T-helper 2 cell treated with Interferon-gamma antibody and Interleukin-4, amounts not matched to agents 5 μg/mL and 100 μg/mL, for 36 hours (primary cell): ENCODE results near the gene FCAR.
"Not testable (repeated sequence)": the region's sequence is repeated elsewhere in the genome, so short reads cannot be mapped to it uniquely, and the experiment has no call there.

Experiments
- DNase-seq: peaks from one replicate; pipeline ENCODE4 v3.0.0; 2021; ENCODE audit warnings: low spot score
- H3K27ac Mint-ChIP-seq: one replicate; pipeline ENCODE4 v1.8.0; 2021; ENCODE audit warnings: mild to moderate bottlenecking, mixed read lengths
- H3K27me3 Mint-ChIP-seq: one replicate; pipeline ENCODE4 v1.8.0; 2021; ENCODE audit warnings: low read depth, mixed read lengths
- H3K36me3 Mint-ChIP-seq: one replicate; pipeline ENCODE4 v1.8.0; 2021; ENCODE audit warnings: low read depth, mixed read lengths
- H3K4me1 Mint-ChIP-seq: one replicate; pipeline ENCODE4 v1.8.0; 2021; ENCODE audit warnings: low read depth, mixed read lengths
- H3K4me3 Mint-ChIP-seq: one replicate; pipeline ENCODE4 v1.8.0; 2022; ENCODE audit warnings: mild to moderate bottlenecking, moderate library complexity, mixed read lengths
- H3K9me3 Mint-ChIP-seq: one replicate; pipeline ENCODE4 v1.8.0; 2021; ENCODE audit warnings: mixed read lengths

FCAR gene

GRCh38 chr19:54903303-54903702 lies 29.3 kb downstream of the FCAR start:
- no peak for DNase-seq
- no peak overlapping the region for H3K27ac Mint-ChIP-seq
- no peaks in the 10 kb centered on the region for H3K36me3 Mint-ChIP-seq
- H3K4me3 Mint-ChIP-seq, result no peak overlapping the region
- peaks cover 2% of the 10 kb centered on the region for H3K27me3 Mint-ChIP-seq
- no peaks in the 10 kb centered on the region for H3K9me3 Mint-ChIP-seq
- H3K4me1 Mint-ChIP-seq, result no peaks in the 10 kb centered on the region

DNA sequence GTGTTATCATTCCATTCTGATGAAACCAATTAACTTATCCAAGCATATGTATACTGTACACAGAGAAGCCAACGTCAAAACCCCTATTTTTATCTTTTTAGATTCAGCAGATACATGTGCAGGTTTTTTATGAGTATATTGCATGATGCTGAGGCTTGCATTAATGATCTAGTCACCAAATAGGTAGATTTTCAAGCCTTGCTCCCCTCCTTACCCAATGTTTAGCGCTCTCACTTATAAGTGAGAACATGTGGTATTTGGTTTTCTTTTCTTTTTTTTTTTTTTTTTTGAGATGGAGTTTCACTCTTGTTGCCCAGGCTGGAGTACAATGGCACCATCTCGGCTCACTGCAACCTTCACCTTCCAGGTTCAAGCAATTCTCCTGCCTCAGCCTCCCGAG lies 30.2 kb downstream of the FCAR start:
- H3K9me3 Mint-ChIP-seq, DNase-seq: not testable (repeated sequence)

GRCh38 chr19:54905421-54905802 lies 31.4 kb downstream of the FCAR start:
- Mint-ChIP-seq H3K4me1 (no peaks in the 10 kb centered on the region), H3K9me3 (no peaks in the 10 kb centered on the region), H3K27me3 (peaks cover 2% of the 10 kb centered on the region), H3K4me3 (no peak overlapping the region), H3K36me3 (no peaks in the 10 kb centered on the region), H3K27ac (no peak overlapping the region)
- no peak for DNase-seq

More for the DNA sequence above, 30.2 kb downstream of the FCAR start:
- H3K27ac Mint-ChIP-seq, H3K27me3 Mint-ChIP-seq, H3K4me3 Mint-ChIP-seq, H3K4me1 Mint-ChIP-seq, H3K36me3 Mint-ChIP-seq: not testable (repeated sequence)

DNA sequence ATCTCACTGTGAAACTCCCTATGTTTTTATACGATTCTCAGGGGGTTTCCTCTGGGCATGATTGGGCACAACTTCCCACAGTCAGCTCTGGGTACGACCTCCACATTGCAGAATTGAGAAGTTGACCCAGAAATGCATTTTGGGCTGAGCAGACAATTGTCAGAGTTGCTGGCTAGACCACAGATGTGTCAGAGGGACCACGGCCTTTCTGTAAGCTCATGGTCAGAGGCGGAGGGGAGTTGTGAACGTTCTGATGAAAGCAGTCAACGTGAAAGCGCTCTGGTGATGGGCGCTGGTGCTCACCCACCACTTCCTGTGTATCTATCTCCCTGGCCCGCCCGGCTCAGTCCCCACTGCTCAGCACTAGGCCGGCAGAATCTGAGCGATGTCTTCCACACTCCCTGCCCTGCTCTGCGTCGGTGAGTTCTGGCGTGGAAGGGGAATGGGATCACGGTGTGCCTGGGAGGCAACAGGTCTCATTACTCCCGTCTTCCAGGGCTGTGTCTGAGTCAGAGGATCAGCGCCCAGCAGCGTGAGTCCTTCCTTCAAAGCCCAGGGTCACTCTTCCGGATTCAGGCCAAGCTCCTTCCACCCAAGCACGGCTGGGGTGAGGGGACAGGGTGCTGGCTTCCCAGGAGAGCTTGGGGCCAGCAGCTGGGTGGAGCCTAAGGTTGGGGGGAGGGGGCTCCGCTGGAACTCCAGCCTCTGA lies 31.9 kb downstream of the FCAR start, which contains the start of gene NCR1:
NCR1 (plus strand) TSS at position 346 of the 709 bp plus-strand sequence; CDS start at position 386, 40 bp downstream.
- no peak for DNase-seq
- Mint-ChIP-seq H3K27me3 (peaks cover 2% of the 10 kb centered on the region), H3K4me3 (no peak within 1 kb of the TSS), H3K4me1 (no peaks in the 10 kb centered on the region), H3K36me3 (no peaks in the 10 kb centered on the region), H3K27ac (no peak within 1 kb of the TSS), H3K9me3 (no peaks in the 10 kb centered on the region)

DNA sequence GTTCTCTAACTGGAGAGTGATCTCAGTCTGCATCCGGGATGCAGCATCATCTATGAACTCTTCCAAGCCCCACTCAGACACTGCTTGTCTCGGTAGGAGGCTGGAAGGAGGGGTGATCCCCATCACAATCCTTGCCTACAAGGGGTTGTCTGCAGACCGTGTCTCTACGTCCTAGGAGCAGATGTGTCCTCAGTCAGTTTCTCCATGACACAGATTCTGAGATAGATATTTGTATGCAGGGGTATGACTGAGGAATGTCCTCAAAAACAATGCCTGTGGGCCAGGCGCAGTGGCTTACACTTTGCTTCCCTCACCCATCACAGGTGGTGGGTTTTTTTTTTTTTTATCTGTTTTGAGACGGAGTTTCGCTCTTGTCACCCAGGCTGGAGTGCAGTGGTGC lies 32.8 kb downstream of the FCAR start:
- Mint-ChIP-seq H3K4me1 (no peaks in the 10 kb centered on the region), H3K27ac (no peak overlapping the region), H3K36me3 (no peaks in the 10 kb centered on the region), H3K4me3 (no peak overlapping the region), H3K27me3 (peaks cover 2% of the 10 kb centered on the region), H3K9me3 (no peaks in the 10 kb centered on the region)
- no peak for DNase-seq

GRCh38 chr19:54907899-54908298 lies 33.9 kb downstream of the FCAR start:
- H3K9me3 Mint-ChIP-seq, H3K4me1 Mint-ChIP-seq, H3K36me3 Mint-ChIP-seq, DNase-seq, H3K27me3 Mint-ChIP-seq, H3K4me3 Mint-ChIP-seq, H3K27ac Mint-ChIP-seq: not testable (repeated sequence)

DNA sequence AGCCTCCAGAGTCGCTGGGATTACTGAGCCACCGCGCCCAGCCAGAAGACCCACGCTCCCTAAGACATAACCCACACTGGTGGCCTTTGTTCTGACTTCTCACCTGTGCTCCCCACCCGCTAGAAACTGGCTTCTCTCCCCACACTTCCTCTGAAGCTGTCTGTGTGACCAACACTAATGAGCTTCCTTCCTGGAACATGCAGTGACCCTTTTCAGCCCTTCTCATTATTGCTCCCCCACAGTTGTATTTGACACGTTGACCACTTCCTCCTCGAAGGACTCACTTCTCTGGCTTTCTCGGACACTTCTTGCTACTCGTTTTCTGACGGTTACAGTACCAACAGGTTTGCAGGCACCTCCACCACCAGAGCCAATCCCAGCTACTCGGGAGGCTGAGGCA lies 42.8 kb downstream of the FCAR start:
- H3K27ac Mint-ChIP-seq, result no peak overlapping the region
- DNase-seq, result no peak
- H3K4me1 Mint-ChIP-seq, result peaks cover 3% of the 10 kb centered on the region
- H3K27me3 Mint-ChIP-seq, result no peaks in the 10 kb centered on the region
- no peaks in the 10 kb centered on the region for H3K9me3 Mint-ChIP-seq
- no peaks in the 10 kb centered on the region for H3K36me3 Mint-ChIP-seq
- H3K4me3 Mint-ChIP-seq, result no peak overlapping the region

GRCh38 chr19:54918499-54918898 lies 44.5 kb downstream of the FCAR start:
- H3K4me1 Mint-ChIP-seq, result peaks cover 3% of the 10 kb centered on the region
- no peak for DNase-seq
- H3K27ac Mint-ChIP-seq, result no peak overlapping the region
- H3K27me3 Mint-ChIP-seq, result no peaks in the 10 kb centered on the region
- H3K4me3 Mint-ChIP-seq, result no peak overlapping the region
- no peaks in the 10 kb centered on the region for H3K36me3 Mint-ChIP-seq
- H3K9me3 Mint-ChIP-seq, result no peaks in the 10 kb centered on the region

- H3K27ac Mint-ChIP-seq, H3K27me3 Mint-ChIP-seq, H3K9me3 Mint-ChIP-seq, H3K4me3 Mint-ChIP-seq, H3K4me1 Mint-ChIP-seq, DNase-seq, H3K36me3 Mint-ChIP-seq: not testable (repeated sequence)
Measured at GRCh38 chr19:54919646-54920563, 45.9 kb downstream of the FCAR start.

DNA sequence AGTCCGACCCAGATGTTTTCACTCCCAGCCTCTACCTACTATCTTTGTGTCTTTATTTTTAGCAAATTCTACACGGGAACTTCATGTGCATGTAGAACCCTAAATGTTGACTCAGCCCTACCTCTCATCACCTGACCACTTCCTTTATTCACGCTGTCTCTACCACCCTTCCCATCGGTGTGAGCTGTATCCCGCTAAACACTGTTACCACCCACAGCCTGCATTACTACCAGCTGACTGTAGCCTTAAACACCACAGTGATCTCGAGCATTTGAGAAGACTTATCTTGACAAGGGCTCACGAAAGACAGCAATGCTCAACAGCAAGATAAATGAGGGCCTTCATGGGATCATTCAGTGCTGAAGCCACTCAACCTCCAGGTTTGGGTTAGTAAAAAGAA lies 47.0 kb downstream of the FCAR start:
- Mint-ChIP-seq H3K27me3 (no peaks in the 10 kb centered on the region), H3K4me3 (no peak overlapping the region), H3K9me3 (peaks cover 9% of the 10 kb centered on the region), H3K36me3 (no peaks in the 10 kb centered on the region), H3K27ac (no peak overlapping the region), H3K4me1 (peaks cover 3% of the 10 kb centered on the region)
- DNase-seq, result no peak

DNA sequence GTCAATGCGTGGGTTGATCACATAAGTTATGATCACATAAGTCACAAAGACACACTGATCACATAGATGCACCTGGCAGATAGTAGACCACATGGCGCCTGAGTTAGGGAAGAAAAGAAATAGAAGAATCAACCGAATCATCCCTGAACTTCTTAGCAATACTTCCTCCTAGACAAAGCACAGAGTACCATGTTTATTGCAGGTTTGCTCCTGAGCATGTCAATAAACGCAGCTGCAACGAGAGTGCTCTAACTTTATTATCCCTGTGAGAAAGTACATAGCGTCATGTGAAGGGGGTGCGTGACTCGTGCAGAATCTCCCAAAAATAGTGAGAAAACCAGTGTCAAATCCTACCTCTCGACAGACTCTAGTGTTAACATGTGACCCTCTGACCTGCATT lies 49.2 kb downstream of the FCAR start:
- Mint-ChIP-seq H3K4me1 (peaks cover 3% of the 10 kb centered on the region), H3K9me3 (peaks cover 11% of the 10 kb centered on the region), H3K27me3 (no peaks in the 10 kb centered on the region), H3K36me3 (no peaks in the 10 kb centered on the region), H3K4me3 (no peak overlapping the region), H3K27ac (no peak overlapping the region)
- no peak for DNase-seq

DNA sequence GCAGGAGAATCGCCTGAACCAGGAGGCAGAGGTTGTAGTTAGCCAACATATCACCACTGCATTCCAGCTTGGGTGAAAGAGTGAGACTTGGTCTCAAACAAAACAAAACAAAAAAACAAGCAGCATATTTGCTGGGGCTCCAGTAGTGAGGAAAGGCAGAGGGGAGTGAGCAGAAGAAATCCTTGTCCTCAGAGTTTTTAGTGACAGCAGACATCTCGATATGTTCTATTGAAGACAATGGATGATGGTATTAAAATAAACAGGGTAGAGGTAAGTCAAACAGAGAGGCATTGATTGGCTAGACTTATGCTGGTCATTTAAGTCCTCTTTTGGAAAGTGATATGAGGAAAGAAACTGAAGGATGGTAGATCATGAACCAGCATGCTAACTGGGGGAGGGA lies 54.3 kb downstream of the FCAR start:
- Mint-ChIP-seq H3K36me3 (peaks cover 1% of the 10 kb centered on the region), H3K9me3 (peaks cover 23% of the 10 kb centered on the region), H3K4me1 (no peaks in the 10 kb centered on the region), H3K27me3 (no peaks in the 10 kb centered on the region), H3K4me3 (no peak overlapping the region), H3K27ac (no peak overlapping the region)
- no peak for DNase-seq

GRCh38 chr19:54937926-54938325 lies 63.9 kb downstream of the FCAR start:
- Mint-ChIP-seq H3K4me1 (peaks cover 3% of the 10 kb centered on the region), H3K27ac (no peak overlapping the region), H3K4me3 (no peak overlapping the region), H3K36me3 (no peaks in the 10 kb centered on the region), H3K27me3 (peaks cover 2% of the 10 kb centered on the region), H3K9me3 (no peaks in the 10 kb centered on the region)
- no peak for DNase-seq

DNA sequence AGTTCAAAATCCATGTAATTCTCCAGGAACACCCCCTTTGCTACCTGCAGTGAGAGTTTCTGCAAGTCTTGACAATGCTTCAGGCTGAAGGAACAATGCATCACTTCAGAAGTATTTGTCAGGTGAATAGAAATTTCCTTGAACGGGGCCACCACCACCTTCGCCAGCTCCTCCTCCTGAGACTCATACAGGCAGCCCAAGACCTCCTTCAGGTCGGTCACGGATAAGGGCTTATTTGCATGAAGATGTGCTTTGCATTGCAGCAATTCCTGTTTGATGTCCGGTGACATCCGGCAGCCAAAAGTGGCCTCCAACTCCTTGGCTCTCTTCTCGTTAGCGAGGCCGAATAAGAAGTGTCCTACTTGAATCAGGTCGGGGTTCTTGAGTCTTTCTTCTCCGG lies 64.9 kb downstream of the FCAR start:
- H3K27me3 Mint-ChIP-seq, result peaks cover 2% of the 10 kb centered on the region
- no peak overlapping the region for H3K27ac Mint-ChIP-seq
- H3K4me1 Mint-ChIP-seq, result peaks cover 3% of the 10 kb centered on the region
- no peak overlapping the region for H3K4me3 Mint-ChIP-seq
- H3K9me3 Mint-ChIP-seq, result no peaks in the 10 kb centered on the region
- DNase-seq, result no peak
- H3K36me3 Mint-ChIP-seq, result no peaks in the 10 kb centered on the region
